RWPE2 (cell line): Measurements from ENCODE around the gene MOB3A.
A peak's percentile ranks its signal among the peaks of the same experiment; 100 is the strongest.

Source experiments
- ATAC-seq: fragments of 200-7000 bp; cut with Tn5 transposase; 3 replicates; pipeline ENCODE4 v1.9.1; 2021; ENCODE audit warnings: low read depth
- DNase-seq: peaks from one replicate; pipeline ENCODE4 v3.0.0-alpha.2; 2020; ENCODE audit warnings: low spot score
- H3K27ac ChIP-seq: fragments of 450-650 bp; 2 replicates; pipeline ENCODE4 v1.5.1; 2017; ENCODE audit warnings: mild to moderate bottlenecking; ENCODE audit not compliant: poor library complexity, severe bottlenecking
- H3K27me3 ChIP-seq: fragments of 250-450 bp; sonication (Bioruptor Pico); 2 replicates; pipeline ENCODE4 v1.5.1; 2021; ENCODE audit warnings: mild to moderate bottlenecking, moderate library complexity; ENCODE audit not compliant: insufficient read depth, poor library complexity, severe bottlenecking
- H3K36me3 ChIP-seq: fragments of 250-450 bp; sonication (Bioruptor Pico); 2 replicates; pipeline ENCODE4 v1.5.1; 2020; ENCODE audit warnings: low read depth, mild to moderate bottlenecking, moderate library complexity
- H3K4me1 ChIP-seq: fragments of 250-450 bp; sonication (Bioruptor Pico); 2 replicates; pipeline ENCODE4 v1.5.1; 2021; ENCODE audit warnings: mild to moderate bottlenecking, moderate library complexity; ENCODE audit not compliant: insufficient read depth, poor library complexity, severe bottlenecking
- H3K4me3 ChIP-seq: fragments of 250-450 bp; sonication (Bioruptor Pico); 2 replicates; pipeline ENCODE4 v1.5.1; 2021; ENCODE audit warnings: mild to moderate bottlenecking, moderate library complexity; ENCODE audit not compliant: severe bottlenecking
- H3K9me3 ChIP-seq: fragments of 250-450 bp; sonication (Bioruptor Pico); 2 replicates; pipeline ENCODE4 v1.5.1; 2021; ENCODE audit warnings: mild to moderate bottlenecking, moderate library complexity; ENCODE audit not compliant: severe bottlenecking
- CTCF ChIP-seq: fragments of 450-650 bp; IDR thresholded peaks from one replicate; pipeline ENCODE4 v1.5.1; 2017; ENCODE audit warnings: mild to moderate bottlenecking, moderate library complexity; ENCODE audit not compliant: poor library complexity, severe bottlenecking

MOB3A gene

GRCh38 chr19:2041433-2041682 lies 54.8 kb downstream of the MOB3A start:
- TF ChIP-seq CTCF = no peak
- H3K9me3 ChIP-seq = no peaks in the 10 kb centered on the region
- DNase-seq = no peak
- peaks cover 77% of the 10 kb centered on the region for H3K36me3 ChIP-seq
- no peaks in the 10 kb centered on the region for H3K27me3 ChIP-seq
- H3K27ac ChIP-seq = peak overlapping the region; percentile 83
- H3K4me1 ChIP-seq = peaks cover 24% of the 10 kb centered on the region
- no peak for ATAC-seq
- H3K4me3 ChIP-seq = no peak overlapping the region

DNA sequence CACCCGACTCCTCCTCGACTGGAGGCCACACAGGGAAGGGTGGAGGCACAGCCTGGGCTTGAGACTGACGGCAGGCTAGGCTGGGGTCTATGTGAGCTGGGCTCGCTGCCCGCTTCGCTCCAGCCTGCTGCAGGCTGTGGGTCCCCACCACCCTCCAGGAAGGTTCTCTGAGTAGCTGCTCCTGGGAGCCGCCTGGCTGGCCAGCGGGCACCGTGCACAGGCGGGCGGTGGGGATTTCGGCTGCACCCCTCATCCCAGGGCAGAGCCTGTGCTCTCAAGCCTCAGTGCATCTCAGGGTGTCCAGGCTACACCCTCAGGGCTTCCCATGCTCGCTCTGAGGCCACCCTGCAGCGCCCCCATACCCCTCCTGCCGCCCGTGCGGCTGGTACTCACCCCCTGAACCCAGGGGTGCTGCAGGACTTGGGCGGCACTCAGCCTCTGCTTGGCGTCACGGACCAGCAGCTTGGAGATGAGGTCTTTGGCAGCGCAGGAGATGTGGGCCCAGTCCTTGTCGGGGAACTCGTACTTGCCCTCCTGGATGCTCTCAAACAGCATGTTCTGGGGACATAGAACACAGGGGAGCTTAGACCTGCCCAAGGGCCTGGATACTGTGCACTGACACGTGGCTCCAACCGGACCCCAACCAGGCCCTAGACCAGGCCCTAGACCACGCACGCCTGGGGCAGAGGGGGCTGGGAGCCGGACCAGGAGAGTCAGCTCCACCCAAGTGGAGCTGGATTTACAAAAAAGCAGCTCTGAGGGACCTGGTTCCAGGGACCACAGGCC lies 55.3 kb downstream of the MOB3A start:
- peaks cover 23% of the 10 kb centered on the region for H3K4me1 ChIP-seq
- peaks cover 72% of the 10 kb centered on the region for H3K36me3 ChIP-seq
- peak overlapping the region; percentile 83 for H3K27ac ChIP-seq

GRCh38 chr19:2039959-2040646 lies 56.0 kb downstream of the MOB3A start:
- Histone ChIP-seq H3K4me1 (peaks cover 19% of the 10 kb centered on the region), H3K27me3 (no peaks in the 10 kb centered on the region), H3K27ac (peak overlapping the region; percentile 83), H3K9me3 (no peaks in the 10 kb centered on the region), H3K4me3 (no peak overlapping the region), H3K36me3 (peaks cover 65% of the 10 kb centered on the region)
- ATAC-seq = no peak
- no peak for TF ChIP-seq CTCF
- DNase-seq = peak; percentile 60

More for the DNA sequence above, 55.3 kb downstream of the MOB3A start:
- ATAC-seq (no peak), DNase-seq (no peak)
- Histone ChIP-seq H3K9me3 (no peaks in the 10 kb centered on the region), H3K27me3 (no peaks in the 10 kb centered on the region), H3K4me3 (no peak overlapping the region)
- TF ChIP-seq CTCF = no peak

- ATAC-seq (no peak), DNase-seq (no peak)
- Histone ChIP-seq H3K27me3 (no peaks in the 10 kb centered on the region), H3K4me1 (peaks cover 19% of the 10 kb centered on the region), H3K36me3 (peaks cover 57% of the 10 kb centered on the region), H3K4me3 (no peak overlapping the region), H3K27ac (peak overlapping the region; percentile 83), H3K9me3 (no peaks in the 10 kb centered on the region)
- TF ChIP-seq CTCF = no peak
These were observed 56.8 kb downstream of the MOB3A start for GRCh38 chr19:2039089-2039958.
